DLD1 (cell line): ENCODE results near the gene C11orf21.
"Not testable (repeated sequence)": the region's sequence is repeated elsewhere in the genome, so short reads cannot be mapped to it uniquely, and the experiment has no call there.

Experiments used
- in situ Hi-C: cut with HindIII; loops from 2 replicates; pipeline ENCODE4 v1.10.0; 2017; ENCODE audit warnings: low sequenced_read_pairs

C11orf21 gene

GRCh38 chr11:2298795-2299761 lies 2.6 kb downstream of the C11orf21 start:
- in situ Hi-C loops: loop anchor here (5.0 kb wide), 1 partner anchor 112 kb away; no protein-coding TSS in a partner anchor

GRCh38 chr11:2298131-2298794 lies 3.5 kb downstream of the C11orf21 start:
- in situ Hi-C loops: loop anchor here (5.0 kb wide), 1 partner anchor 111 kb away; no protein-coding TSS in a partner anchor

- in situ Hi-C loops: loop anchor here (5.0 kb wide), 1 partner anchor 110 kb away; no protein-coding TSS in a partner anchor
Observed at GRCh38 chr11:2297623-2298030, 4.1 kb downstream of the C11orf21 start.

- in situ Hi-C loops: loop anchor here (5.0 kb wide), 1 partner anchor 110 kb away; no protein-coding TSS in a partner anchor
Observed at GRCh38 chr11:2296913-2297622, 4.7 kb downstream of the C11orf21 start.

GRCh38 chr11:2295971-2296912 lies 5.5 kb downstream of the C11orf21 start:
- in situ Hi-C loops: loop anchor here (5.0 kb wide), 1 partner anchor 109 kb away; no protein-coding TSS in a partner anchor

GRCh38 chr11:2294926-2295290 lies 6.8 kb downstream of the C11orf21 start:
- in situ Hi-C loops: loop anchor here (5.0 kb wide), 1 partner anchor 108 kb away; no protein-coding TSS in a partner anchor

- in situ Hi-C loops: no loop called here
Observed at GRCh38 chr11:2293984-2294925, 7.5 kb downstream of the C11orf21 start.

- in situ Hi-C loops: no loop called here
Observed at GRCh38 chr11:2293531-2293971, 8.2 kb downstream of the C11orf21 start.

GRCh38 chr11:2290351-2290841 lies 11.3 kb downstream of the C11orf21 start:
- in situ Hi-C loops: no loop called here

- in situ Hi-C loops: no loop called here
Observed at GRCh38 chr11:2289859-2290258, 11.9 kb downstream of the C11orf21 start.

- in situ Hi-C loops: no loop called here
Observed at GRCh38 chr11:2289350-2289749, 12.4 kb downstream of the C11orf21 start.

GRCh38 chr11:2287091-2287490 lies 14.6 kb downstream of the C11orf21 start:
- in situ Hi-C loops: no loop called here

GRCh38 chr11:2286350-2286749 lies 15.4 kb downstream of the C11orf21 start:
- in situ Hi-C loops: not testable (repeated sequence)

- in situ Hi-C loops: no loop called here
Observed at GRCh38 chr11:2280208-2280607, 21.5 kb downstream of the C11orf21 start.

- in situ Hi-C loops: no loop called here
Observed at GRCh38 chr11:2277933-2278523, 23.7 kb downstream of the C11orf21 start.

GRCh38 chr11:2277008-2277346 lies 24.7 kb downstream of the C11orf21 start:
- in situ Hi-C loops: no loop called here

GRCh38 chr11:2276280-2277007 lies 25.3 kb downstream of the C11orf21 start:
- in situ Hi-C loops: no loop called here
